Measurements from ENCODE around the gene ZNF286A.
"Not testable (repeated sequence)": the region's sequence is repeated elsewhere in the genome, so short reads cannot be mapped to it uniquely, and the experiment has no call there.

ZNF286A gene

DNA sequence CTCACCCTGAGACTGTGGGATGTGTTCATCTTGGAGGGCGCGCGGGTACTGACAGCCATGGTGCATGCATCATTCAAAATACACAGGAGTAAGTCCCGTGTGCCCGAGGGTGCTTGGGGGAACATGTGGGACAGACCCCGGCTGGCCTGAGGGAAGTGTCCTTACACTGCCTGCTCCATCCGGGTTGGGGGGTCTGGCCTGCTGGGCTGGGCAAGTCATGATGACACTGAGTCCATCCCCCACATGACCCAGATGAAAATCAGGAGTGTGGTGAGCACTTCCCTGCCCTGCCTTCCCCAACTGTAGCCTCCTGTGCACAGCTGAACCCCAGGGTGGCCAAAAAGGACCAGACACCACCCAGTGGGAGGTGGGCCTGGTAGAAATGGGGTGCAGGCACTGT, 43.4 kb downstream of the ZNF286A start:
- in situ Hi-C loops (cut with MboI; ENCODE audit: low pct_unique_long_range_greater_than_20kb, low sequenced_read_pairs): no loop called here
- DNase-seq: no peak

DNA sequence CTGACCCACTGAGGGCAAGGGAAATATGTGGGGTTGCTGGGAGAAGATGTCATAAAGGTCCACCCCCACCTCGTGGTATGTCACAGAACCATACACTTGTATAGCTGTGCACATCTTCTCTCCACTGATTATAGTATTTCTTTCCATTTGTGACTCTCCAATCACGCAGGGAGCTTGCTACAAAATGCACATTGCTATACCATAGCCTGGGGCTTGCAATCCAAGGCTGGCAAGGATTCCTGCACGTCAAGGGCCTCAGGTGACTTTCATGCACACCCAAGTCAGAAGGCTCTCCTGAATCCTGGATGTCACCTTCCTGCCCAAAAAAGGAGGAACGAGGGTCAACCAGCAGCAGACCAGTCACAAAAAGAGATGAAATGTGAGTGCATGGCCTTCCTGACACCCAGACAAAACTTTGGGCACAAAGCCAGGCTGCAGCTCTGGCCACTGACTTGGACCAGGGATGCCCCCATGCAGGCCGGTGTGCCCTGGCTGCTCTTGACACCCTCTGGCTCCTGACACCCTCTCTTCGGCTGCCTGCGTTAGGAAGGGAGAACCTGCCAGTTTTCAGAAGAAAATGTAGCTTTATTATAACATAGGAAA, 44.6 kb downstream of the ZNF286A start:
- no peak for DNase-seq
- in situ Hi-C loops (cut with MboI; ENCODE audit: low pct_unique_long_range_greater_than_20kb, low sequenced_read_pairs): no loop called here

DNA sequence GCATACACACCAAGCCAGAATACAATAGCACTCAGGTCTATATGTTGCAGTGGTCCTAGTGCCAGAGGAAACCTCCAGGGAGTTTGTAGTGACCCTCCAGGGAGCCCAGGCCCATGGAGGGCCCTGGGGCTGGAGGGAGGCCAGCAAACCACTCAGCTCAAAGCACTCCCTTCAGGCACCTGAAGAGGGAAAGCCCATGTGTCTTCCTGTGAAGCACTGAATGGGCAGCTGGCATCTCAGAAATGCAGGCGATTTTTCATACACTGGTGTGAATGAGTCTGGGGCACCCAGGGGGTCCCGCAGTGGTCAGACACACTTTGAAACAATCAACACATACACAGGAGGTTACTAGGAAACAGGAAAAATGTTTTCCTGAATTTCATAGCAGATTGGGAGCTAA, 45.3 kb downstream of the ZNF286A start:
- DNase-seq: no peak
- in situ Hi-C loops (cut with MboI; ENCODE audit: low pct_unique_long_range_greater_than_20kb, low sequenced_read_pairs): no loop called here

DNA sequence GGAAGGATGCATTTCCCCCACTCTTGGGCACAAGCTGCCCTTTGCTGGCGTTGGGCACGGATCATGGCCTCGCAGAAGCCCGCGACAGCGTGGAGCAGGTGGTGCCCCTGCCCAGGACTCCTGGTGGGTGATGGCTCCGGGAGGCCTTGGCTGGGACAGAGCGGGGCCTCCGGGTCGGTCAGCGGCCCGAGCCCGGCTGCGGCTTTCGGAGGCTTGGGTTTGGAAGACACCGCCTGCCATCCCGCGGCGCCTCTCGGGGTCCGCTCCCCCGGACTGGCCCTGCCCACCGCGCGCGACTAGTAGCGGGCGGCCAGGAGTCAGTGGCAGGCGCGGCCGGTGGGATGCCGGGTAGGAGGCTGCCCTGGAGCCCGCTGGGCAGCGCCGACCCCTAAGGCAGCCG, 49.9 kb downstream of the ZNF286A start:
- in situ Hi-C loops (cut with MboI; ENCODE audit: low pct_unique_long_range_greater_than_20kb, low sequenced_read_pairs); DNase-seq: not testable (repeated sequence)

DNA sequence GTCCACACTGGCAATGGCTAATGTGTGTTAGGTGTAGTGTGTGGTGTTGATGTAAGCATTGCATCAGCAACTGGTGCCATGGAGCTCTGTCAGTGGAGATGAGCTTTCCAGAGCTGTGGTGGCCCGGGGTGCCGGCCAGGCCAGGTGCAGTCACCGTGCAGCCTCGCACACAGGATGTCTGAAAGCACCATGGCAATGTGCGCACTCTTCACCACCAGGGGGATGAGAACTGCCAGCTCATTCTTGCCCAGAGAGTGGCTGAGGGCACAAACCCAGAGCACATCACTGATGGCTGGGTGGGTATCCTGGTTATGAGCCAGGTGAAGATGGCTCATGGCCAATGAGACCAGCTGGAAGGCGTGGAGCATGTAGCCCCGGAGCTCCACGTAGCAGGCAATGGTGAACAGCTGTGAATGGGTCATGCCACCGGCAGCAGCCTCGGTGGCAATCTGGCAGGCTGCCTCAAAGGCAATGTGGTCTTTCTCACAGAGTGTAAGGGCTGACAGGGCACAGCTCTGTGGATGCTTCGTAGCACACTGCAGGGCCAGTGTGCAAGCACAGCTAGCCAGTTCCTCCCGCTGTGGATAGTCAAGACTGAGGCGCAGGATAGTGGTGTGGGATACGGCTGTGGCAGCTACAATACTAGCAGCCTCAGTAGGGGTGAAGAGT, 69.4 kb downstream of the ZNF286A start:
- in situ Hi-C loops (cut with MboI; ENCODE audit: low pct_unique_long_range_greater_than_20kb, low sequenced_read_pairs); DNase-seq: not testable (repeated sequence)

Data from KBM-7 (cell line).